OCI-LY7 (cell line): ENCODE results near the gene MZT1. TPM values are rescaled to one million over a fixed set of nuclear protein-coding genes. Genes with fewer than 3 reads are reported as not detected.

Experiments
- BruUV-seq: library from RNA; stranded (reverse); fragments of 400-500 nt; replicated peaks from 2 replicates; lab custom pipeline; 2021; lab: Mats Ljungman, UMichigan
- CTCF ChIA-PET: fragments of 300-600 bp; sonication (Branson Sonifier 250); formaldehyde crosslinking; loops from one replicate; lab custom pipeline; 2022; ENCODE audit warnings: antibody characterized with exemption; ENCODE audit not compliant: unreplicated experiment; lab: Charles Lee
- POLR2A ChIA-PET: fragments of 300-600 bp; sonication (Branson Sonifier 250); formaldehyde crosslinking; loops from one replicate; lab custom pipeline; 2022; ENCODE audit warnings: antibody characterized with exemption; lab: Charles Lee
- DNase-seq: peaks from one replicate; pipeline ENCODE4 v3.0.0-alpha.2; 2015; ENCODE audit warnings: low spot score
- H2AFZ ChIP-seq: fragments of 200-600 bp; sonication (generic), shearing (Covaris generic); 2 replicates; pipeline ENCODE4 v1.6.1; 2014; ENCODE audit warnings: mild to moderate bottlenecking, antibody characterized with exemption, low read length, moderate library complexity
- H3K27ac ChIP-seq: fragments of 200-600 bp; sonication (generic); 2 replicates; pipeline ENCODE4 v1.5.1; 2014; ENCODE audit warnings: mixed run types, low read depth, mild to moderate bottlenecking, moderate library complexity, low read length, inconsistent platforms; ENCODE audit not compliant: poor library complexity, severe bottlenecking
- H3K36me3 ChIP-seq: fragments of 200-600 bp; sonication (generic); 2 replicates; pipeline ENCODE4 v1.6.1; 2014; ENCODE audit warnings: mild to moderate bottlenecking, antibody characterized with exemption, low read length, moderate library complexity, mixed read lengths; ENCODE audit not compliant: insufficient read depth
- H3K4me1 ChIP-seq: fragments of 200-600 bp; sonication (generic); 2 replicates; pipeline ENCODE4 v1.5.1; 2014; ENCODE audit warnings: mild to moderate bottlenecking, low read length; ENCODE audit not compliant: insufficient read depth, poor library complexity, severe bottlenecking
- H3K4me2 ChIP-seq: fragments of 200-600 bp; sonication (generic); 2 replicates; pipeline ENCODE4 v1.6.1; 2014; ENCODE audit warnings: mild to moderate bottlenecking, low read length
- H3K4me3 ChIP-seq: fragments of 200-600 bp; sonication (generic); 2 replicates; pipeline ENCODE4 v1.5.1; 2014; ENCODE audit warnings: mild to moderate bottlenecking, low read depth, low read length; ENCODE audit not compliant: poor library complexity, severe bottlenecking
- H3K79me2 ChIP-seq: fragments of 200-600 bp; sonication (generic); 2 replicates; pipeline ENCODE4 v1.6.1; 2016; ENCODE audit warnings: low read depth, mild to moderate bottlenecking, low read length, moderate library complexity, mixed read lengths; ENCODE audit not compliant: insufficient read depth
- H3K9me2 ChIP-seq: fragments of 200-600 bp; sonication (generic); 2 replicates; pipeline ENCODE4 v1.6.1; 2016; ENCODE audit warnings: mild to moderate bottlenecking, low read length, mixed read lengths; ENCODE audit not compliant: insufficient read depth
- H3K9me3 ChIP-seq: fragments of 200-600 bp; sonication (generic); 2 replicates; pipeline ENCODE4 v1.6.1; 2014; ENCODE audit warnings: mild to moderate bottlenecking, mixed run types, low read length, mixed read lengths
- H4K20me1 ChIP-seq: fragments of 200-600 bp; sonication (generic); 2 replicates; pipeline ENCODE4 v1.6.1; 2014; ENCODE audit warnings: mild to moderate bottlenecking, antibody characterized with exemption, low read length, moderate library complexity, mixed read lengths; ENCODE audit not compliant: insufficient read depth
- CTCF ChIP-seq: fragments of 200-600 bp; sonication (generic); conservative IDR thresholded peaks from 2 replicates; pipeline ENCODE4 v1.5.1; 2014; ENCODE audit warnings: mild to moderate bottlenecking, antibody characterized with exemption, low read length, moderate library complexity, mixed read lengths
- EZH2phosphoT487 ChIP-seq: fragments of 200-600 bp; sonication (generic); IDR thresholded peaks from 2 replicates; pipeline ENCODE4 v1.6.1; 2018; ENCODE audit warnings: low read depth, borderline replicate concordance, mild to moderate bottlenecking, mixed run types, antibody characterized with exemption, low read length, moderate library complexity, mixed read lengths
- intact Hi-C: fragments of 100-400 bp; cut with micrococcal nuclease; formaldehyde crosslinking; loops from one replicate; pipeline ENCODE4 v1.10.0; 2022; ENCODE audit not compliant: unreplicated experiment
- total RNA-seq, 2 experiments: library from RNA; depleted of rRNA in 1 of 2; stranded (reverse); fragments of >200 nt in 1 of 2; shearing (Covaris generic) in 1 of 2; gene quantifications; 2 replicates each; pipeline ENCODE4 v1.2.3, GENCODE V29; 2014 to 2022

Gene MZT1
- total RNA-seq, 2 experiments from 2014 or later = 43.3 to 50.7 TPM

- POLR2A ChIA-PET = no interaction called here
- no peak overlapping the region for H3K4me2 ChIP-seq
- TF ChIP-seq CTCF (no peak), EZH2phosphoT487 (no peak)
- no peaks in the 10 kb centered on the region; the same call in 1 of the 2 replicates for H3K9me2 ChIP-seq
- BruUV-seq = no TSS peak
- no peaks in the 10 kb centered on the region for H3K4me1 ChIP-seq
- intact Hi-C loops = no loop called here
- no peaks in the 10 kb centered on the region for H3K79me2 ChIP-seq
- H3K36me3 ChIP-seq = no peaks in the 10 kb centered on the region
- DNase-seq = no peak
- H2AFZ ChIP-seq = no peak overlapping the region
- H3K27ac ChIP-seq = no peak overlapping the region
- no peaks in the 10 kb centered on the region for H3K9me3 ChIP-seq
- CTCF ChIA-PET = no interaction called here
- no peaks in the 10 kb centered on the region for H4K20me1 ChIP-seq
- H3K4me3 ChIP-seq = no peak overlapping the region
Observed at GRCh38 chr13:72689181-72689696, 38.2 kb downstream of the MZT1 start.

GRCh38 chr13:72686766-72687165 lies 40.7 kb downstream of the MZT1 start:
- no TSS peak for BruUV-seq
- TF ChIP-seq EZH2phosphoT487 (no peak), CTCF (no peak)
- Histone ChIP-seq H3K27ac (no peak overlapping the region), H3K9me2 (no peaks in the 10 kb centered on the region; the same call in 1 of the 2 replicates), H3K79me2 (no peaks in the 10 kb centered on the region), H4K20me1 (no peaks in the 10 kb centered on the region), H2AFZ (no peak overlapping the region), H3K4me2 (no peak overlapping the region), H3K36me3 (no peaks in the 10 kb centered on the region), H3K4me1 (no peaks in the 10 kb centered on the region), H3K9me3 (no peaks in the 10 kb centered on the region), H3K4me3 (no peak overlapping the region)
- CTCF ChIA-PET = no interaction called here
- no peak for DNase-seq
- intact Hi-C loops = no loop called here
- POLR2A ChIA-PET = interaction anchor here (0.6 to 1.6 kb wide), 2 partner anchors 15 to 1365 kb away, joined by 3 to 5 read pairs; no protein-coding TSS in a partner anchor

- H3K27ac ChIP-seq = no peak overlapping the region
- no peaks in the 10 kb centered on the region for H3K9me3 ChIP-seq
- DNase-seq = no peak
- H3K4me3 ChIP-seq = no peak overlapping the region
- intact Hi-C loops = no loop called here
- no TSS peak for BruUV-seq
- no peak overlapping the region for H2AFZ ChIP-seq
- no peaks in the 10 kb centered on the region for H3K36me3 ChIP-seq
- CTCF ChIA-PET = no interaction called here
- H3K9me2 ChIP-seq = no peaks in the 10 kb centered on the region
- H3K79me2 ChIP-seq = no peaks in the 10 kb centered on the region
- no peaks in the 10 kb centered on the region for H3K4me1 ChIP-seq
- no peak overlapping the region for H3K4me2 ChIP-seq
- POLR2A ChIA-PET = no interaction called here
- TF ChIP-seq EZH2phosphoT487 = no peak
- TF ChIP-seq CTCF = no peak
- no peaks in the 10 kb centered on the region for H4K20me1 ChIP-seq
Observed at GRCh38 chr13:72680353-72680752, 47.1 kb downstream of the MZT1 start.
